Spleen (tissue), 7 donors: Measurements from ENCODE around the gene APOC4.
A peak's percentile ranks its signal among the peaks of the same experiment; 100 is the strongest.

ENCODE experiments used
- POLR2A ChIP-seq, 3 donors: fragments of 450-650 bp; IDR thresholded peaks; one replicate each; pipeline ENCODE4 v1.5.1; 2017; ENCODE audit warnings: antibody characterized with exemption in 3 of 3, mild to moderate bottlenecking in 1 of 3
- POLR2AphosphoS5 ChIP-seq, 3 donors: sonication (generic); formaldehyde crosslinking; IDR thresholded peaks; one replicate each; pipeline ENCODE4 v1.5.1; 2017; ENCODE audit warnings: antibody characterized with exemption in 3 of 3
- TF ChIP-seq, protein P1 (sequence below), 11 experiments: fragments of 200-600 bp in 7 of 11; fragments of 450-650 bp in 4 of 11; sonication (generic) in 4 of 11; IDR thresholded peaks in 8 of 11; conservative IDR thresholded peaks in 3 of 11; 1 replicate in 7 of 11; 2 replicates in 4 of 11; pipeline versions ENCODE4 v1.4.0 to v1.8.0; 2016 to 2021; ENCODE audit warnings: antibody characterized with exemption in 11 of 11, inconsistent platforms in 4 of 11, mild to moderate bottlenecking in 1 of 11
- donor health status: DM: no; HTN: no; CAD: no; lungs with moderate emphysema.
- donor health status: DM: no; HTN: no; CAD: no.
- donor health status: DM: no; HTN: no; CAD: no.

DNA sequence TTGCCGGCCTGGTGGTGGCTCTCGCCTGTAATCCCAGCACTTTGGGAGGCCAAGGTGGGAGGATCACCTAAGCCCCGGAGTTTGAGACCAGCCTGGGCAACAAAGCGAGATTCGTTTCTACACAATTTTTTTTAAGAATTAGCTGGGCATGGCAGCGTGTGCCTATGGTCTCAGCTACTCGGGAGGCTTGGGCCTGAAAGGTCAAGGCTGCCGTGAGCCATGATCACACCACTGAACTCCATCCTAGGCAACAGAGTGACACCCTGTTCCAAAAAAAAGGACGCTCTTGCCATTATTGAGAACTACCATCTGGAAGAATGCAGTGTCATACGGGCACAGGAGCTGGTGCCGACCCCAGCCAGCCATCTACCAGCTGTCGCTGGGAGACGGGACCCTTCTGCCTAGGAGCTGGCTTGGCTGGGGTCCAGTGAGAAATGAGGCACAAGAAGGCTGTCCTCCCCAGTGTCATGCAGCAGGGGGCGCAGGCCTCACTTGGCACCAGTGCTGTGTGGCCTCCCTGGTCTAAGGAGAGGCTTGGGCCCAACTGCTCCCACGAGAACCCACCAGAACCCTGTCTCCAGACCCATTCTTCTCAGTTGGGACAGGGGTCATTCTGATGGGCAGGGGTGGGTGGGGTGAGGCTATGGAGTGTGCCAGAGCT, 47.0 kb downstream of the APOC4 start:
- TF ChIP-seq, protein P1, sequence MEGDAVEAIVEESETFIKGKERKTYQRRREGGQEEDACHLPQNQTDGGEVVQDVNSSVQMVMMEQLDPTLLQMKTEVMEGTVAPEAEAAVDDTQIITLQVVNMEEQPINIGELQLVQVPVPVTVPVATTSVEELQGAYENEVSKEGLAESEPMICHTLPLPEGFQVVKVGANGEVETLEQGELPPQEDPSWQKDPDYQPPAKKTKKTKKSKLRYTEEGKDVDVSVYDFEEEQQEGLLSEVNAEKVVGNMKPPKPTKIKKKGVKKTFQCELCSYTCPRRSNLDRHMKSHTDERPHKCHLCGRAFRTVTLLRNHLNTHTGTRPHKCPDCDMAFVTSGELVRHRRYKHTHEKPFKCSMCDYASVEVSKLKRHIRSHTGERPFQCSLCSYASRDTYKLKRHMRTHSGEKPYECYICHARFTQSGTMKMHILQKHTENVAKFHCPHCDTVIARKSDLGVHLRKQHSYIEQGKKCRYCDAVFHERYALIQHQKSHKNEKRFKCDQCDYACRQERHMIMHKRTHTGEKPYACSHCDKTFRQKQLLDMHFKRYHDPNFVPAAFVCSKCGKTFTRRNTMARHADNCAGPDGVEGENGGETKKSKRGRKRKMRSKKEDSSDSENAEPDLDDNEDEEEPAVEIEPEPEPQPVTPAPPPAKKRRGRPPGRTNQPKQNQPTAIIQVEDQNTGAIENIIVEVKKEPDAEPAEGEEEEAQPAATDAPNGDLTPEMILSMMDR (IDR thresholded peaks at IDR 0.05 in 8 of 11, conservative IDR thresholded peaks at IDR 0.05 in 3 of 11) = peak; percentile 33 to 83 (median 66)
- TF ChIP-seq POLR2A (IDR thresholded peaks at IDR 0.05) (no peak), POLR2AphosphoS5 (IDR thresholded peaks at IDR 0.05) (peak in 2 of 3 donors; percentile 58 to 61)
